IMR-90 (cell line): ENCODE results near the gene PRSS3. TPM values are rescaled to one million over a fixed set of nuclear protein-coding genes. Genes with fewer than 3 reads are reported as not detected.
"Not testable (repeated sequence)": the region's sequence is repeated elsewhere in the genome, so short reads cannot be mapped to it uniquely, and the experiment has no call there.

ENCODE experiments used
- ATAC-seq: fragments of 200-7000 bp; cut with Tn5 transposase; 2 replicates; pipeline ENCODE4 v1.9.1; 2020; ENCODE audit warnings: low read depth, mild to moderate bottlenecking, moderate library complexity
- BruUV-seq: library from RNA; stranded (reverse); fragments of 400-500 nt; replicated peaks from 2 replicates; lab custom pipeline; 2021; lab: Mats Ljungman, UMichigan
- CTCF ChIA-PET: fragments of 300-600 bp; formaldehyde crosslinking; extraction: SDS; loops from one replicate; lab custom pipeline; 2021; ENCODE audit warnings: antibody characterized with exemption; lab: Yijun Ruan, JAX
- POLR2A ChIA-PET: fragments of 300-600 bp; sonication (Branson Sonifier 250); formaldehyde crosslinking; loops from one replicate; lab custom pipeline; 2022; ENCODE audit warnings: antibody characterized with exemption; ENCODE audit not compliant: unreplicated experiment; lab: Charles Lee
- DNase-seq: peaks from one replicate; pipeline ENCODE4 v3.0.0; 2013
- H2AFZ ChIP-seq: replicated peaks from 2 replicates; pipeline ENCODE3; 2013; ENCODE audit warnings: low read length, mild to moderate bottlenecking; ENCODE audit not compliant: poor library complexity
- H2AK5ac ChIP-seq: 2 replicates; pipeline ENCODE4 v1.6.1; 2013; ENCODE audit warnings: low read depth, low read length, inconsistent platforms
- H2AK9ac ChIP-seq: replicated peaks from 2 replicates; pipeline ENCODE3; 2013; ENCODE audit warnings: mild to moderate bottlenecking, low read depth, low read length, moderate library complexity; ENCODE audit not compliant: poor library complexity
- H2BK120ac ChIP-seq: 2 replicates; pipeline ENCODE4 v1.6.1; 2013; ENCODE audit warnings: low read depth, low read length, inconsistent platforms
- H2BK15ac ChIP-seq: 3 replicates; pipeline ENCODE4 v1.6.1; 2013; ENCODE audit warnings: low read depth, low read length, inconsistent platforms
- H2BK20ac ChIP-seq: 2 replicates; pipeline ENCODE4 v1.6.1; 2013; ENCODE audit warnings: low read depth, mild to moderate bottlenecking, inconsistent platforms, low read length, moderate library complexity
- H2BK5ac ChIP-seq: 2 replicates; pipeline ENCODE4 v1.6.1; 2013; ENCODE audit warnings: mild to moderate bottlenecking, low read depth, low read length, inconsistent platforms; ENCODE audit not compliant: poor library complexity, severe bottlenecking
- H3K14ac ChIP-seq: replicated peaks from 2 replicates; pipeline ENCODE4 v1.6.1; 2013; ENCODE audit warnings: low read depth, low read length, inconsistent platforms
- H3K18ac ChIP-seq: 2 replicates; pipeline ENCODE4 v1.6.1; 2013; ENCODE audit warnings: low read depth, low read length, control low read depth
- H3K23ac ChIP-seq: 2 replicates; pipeline ENCODE4 v1.6.1; 2013; ENCODE audit warnings: low read depth, low read length, inconsistent platforms
- H3K27ac ChIP-seq: 2 replicates; pipeline ENCODE4 v1.5.1; 2013; ENCODE audit warnings: mild to moderate bottlenecking, control low read depth, low read length; ENCODE audit not compliant: insufficient read depth
- H3K27me3 ChIP-seq: 2 replicates; pipeline ENCODE4 v1.6.1; 2013; ENCODE audit warnings: low read length; ENCODE audit not compliant: control insufficient read depth, insufficient read depth
- H3K36me3 ChIP-seq: 2 replicates; pipeline ENCODE4 v1.6.1; 2013; ENCODE audit warnings: low read length, mixed read lengths; ENCODE audit not compliant: control insufficient read depth, insufficient read depth
- H3K4ac ChIP-seq: 2 replicates; pipeline ENCODE4 v1.6.1; 2013; ENCODE audit warnings: low read depth, low read length, inconsistent platforms
- H3K4me1 ChIP-seq: 2 replicates; pipeline ENCODE4 v1.6.1; 2013; ENCODE audit warnings: low read length, mixed read lengths; ENCODE audit not compliant: control insufficient read depth, insufficient read depth
- H3K4me2 ChIP-seq: 2 replicates; pipeline ENCODE4 v1.6.1; 2013; ENCODE audit warnings: low read depth, mild to moderate bottlenecking, control low read depth, low read length, moderate library complexity
- H3K4me3 ChIP-seq: 2 replicates; pipeline ENCODE4 v1.5.1; 2013; ENCODE audit warnings: low read depth, mild to moderate bottlenecking, control low read depth, low read length, moderate library complexity; ENCODE audit not compliant: insufficient read depth
- H3K56ac ChIP-seq: 2 replicates; pipeline ENCODE4 v1.6.1; 2013; ENCODE audit warnings: low read length, inconsistent platforms; ENCODE audit not compliant: insufficient read depth; ENCODE audit errors: extremely low read depth
- H3K79me1 ChIP-seq, 2 experiments: 2 replicates each; pipeline ENCODE4 v1.6.1; 2013; ENCODE audit warnings: low read length in 2 of 2, inconsistent platforms in 1 of 2, low read depth in 1 of 2
- H3K9ac ChIP-seq: 2 replicates; pipeline ENCODE4 v1.6.1; 2013; ENCODE audit warnings: low read depth, low read length, control low read depth
- H3K9me1 ChIP-seq: 2 replicates; pipeline ENCODE4 v1.6.1; 2013; ENCODE audit warnings: low read length, inconsistent platforms; ENCODE audit not compliant: insufficient read depth
- H3K9me3 ChIP-seq: 2 replicates; pipeline ENCODE4 v1.6.1; 2013; ENCODE audit warnings: low read length; ENCODE audit not compliant: control insufficient read depth, insufficient read depth
- H4K20me1 ChIP-seq: 2 replicates; pipeline ENCODE4 v1.6.1; 2013; ENCODE audit warnings: low read length, inconsistent platforms; ENCODE audit not compliant: insufficient read depth
- H4K5ac ChIP-seq: 2 replicates; pipeline ENCODE4 v1.6.1; 2013; ENCODE audit warnings: mild to moderate bottlenecking, low read depth, low read length, control low read depth
- H4K8ac ChIP-seq, 2 experiments: 2 replicates each; pipeline ENCODE4 v1.6.1; 2013; ENCODE audit warnings: low read depth in 2 of 2, low read length in 2 of 2, control low read depth in 1 of 2, inconsistent platforms in 1 of 2
- H4K91ac ChIP-seq: 2 replicates; pipeline ENCODE4 v1.6.1; 2013; ENCODE audit warnings: low read depth, low read length, inconsistent platforms; ENCODE audit not compliant: insufficient read depth
- MAFK ChIP-seq: IDR thresholded peaks from 2 replicates; pipeline ENCODE4 v1.6.1; 2012; ENCODE audit warnings: low read depth, low read length, improper control_type of control experiment
- WGBS, 2 experiments: methylation state at CpG; one replicate each; pipeline versions ENCODE4 v1.1.5 to v1.1.7; 2013; ENCODE audit warnings: missing lambda C conversion rate in 2 of 2; ENCODE audit not compliant: insufficient read length in 1 of 2; ENCODE audit errors: extremely low coverage in 2 of 2; 5-methylcytosine and 5-hydroxymethylcytosine counted together
- dilution Hi-C: fragments of 300-500 bp; cut with HindIII; formaldehyde crosslinking; loops from one replicate; pipeline ENCODE4 v1.14.3; 2018; ENCODE audit warnings: low sequenced_read_pairs; ENCODE audit not compliant: unreplicated experiment
- in situ Hi-C: fragments of 300-500 bp; cut with MboI; formaldehyde crosslinking; loops from 3 replicates; pipeline ENCODE4 v1.14.3; 2019; ENCODE audit warnings: low sequenced_read_pairs, inconsistent platforms, mixed read lengths
- intact Hi-C: fragments of 100-400 bp; cut with micrococcal nuclease; formaldehyde crosslinking; loops from 2 replicates; pipeline ENCODE4 v1.10.0; 2022
- polyA plus RNA-seq, 3 experiments: library from polyadenylated mRNA; depleted of rRNA; stranded (reverse); fragments of >200 nt; gene quantifications; 2 replicates each; pipeline ENCODE4 v1.2.3, GENCODE V29; 2012; ENCODE audit warnings: low replicate concordance in 1 of 3
- total RNA-seq: library from RNA; depleted of rRNA; stranded (reverse); fragments of >200 nt; gene quantifications from 2 replicates; pipeline ENCODE4 v1.2.3, GENCODE V29; 2012
- TF ChIP-seq, protein P1 (sequence below): fragments of 150-350 bp; IDR thresholded peaks from 2 replicates; pipeline ENCODE4 v1.6.1; 2016; ENCODE audit warnings: low read depth, mild to moderate bottlenecking, low read length, moderate library complexity, borderline replicate concordance

PRSS3 gene
- total and polyA plus RNA-seq, 2 of the 4 experiments (the other 2 are of a cell fraction) = 7.0 to 26.9 TPM

DNA sequence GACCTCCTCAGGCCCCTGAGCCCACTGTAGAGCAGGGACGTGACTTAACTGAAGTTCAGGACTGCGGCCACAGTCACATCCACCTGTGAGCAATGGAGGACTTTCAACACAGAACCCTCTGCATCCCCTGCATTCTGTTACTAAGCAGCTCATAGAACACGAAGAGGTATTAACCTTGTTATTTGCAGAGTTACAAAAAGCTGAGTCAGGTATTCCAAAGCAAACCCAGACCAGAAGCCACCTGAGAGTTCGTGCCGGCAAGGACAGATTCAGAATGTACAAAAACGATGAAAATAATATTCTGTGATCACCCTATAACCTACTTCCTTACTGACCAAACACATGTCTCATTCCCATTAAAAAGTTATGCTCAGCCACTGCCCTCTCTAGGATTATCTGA lies 33.0 kb upstream of the PRSS3 start:
- no CpG with 5 or more reads among the region's 6 CpGs for WGBS, 2 experiments
- CTCF ChIA-PET = interaction anchor here (0.9 kb wide), 1 partner anchor 25 kb away, joined by 3 read pairs; no protein-coding TSS in a partner anchor
- TF ChIP-seq MAFK = peak; percentile 84
- TF ChIP-seq, protein P1, sequence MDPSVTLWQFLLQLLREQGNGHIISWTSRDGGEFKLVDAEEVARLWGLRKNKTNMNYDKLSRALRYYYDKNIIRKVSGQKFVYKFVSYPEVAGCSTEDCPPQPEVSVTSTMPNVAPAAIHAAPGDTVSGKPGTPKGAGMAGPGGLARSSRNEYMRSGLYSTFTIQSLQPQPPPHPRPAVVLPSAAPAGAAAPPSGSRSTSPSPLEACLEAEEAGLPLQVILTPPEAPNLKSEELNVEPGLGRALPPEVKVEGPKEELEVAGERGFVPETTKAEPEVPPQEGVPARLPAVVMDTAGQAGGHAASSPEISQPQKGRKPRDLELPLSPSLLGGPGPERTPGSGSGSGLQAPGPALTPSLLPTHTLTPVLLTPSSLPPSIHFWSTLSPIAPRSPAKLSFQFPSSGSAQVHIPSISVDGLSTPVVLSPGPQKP = no peak
- Histone ChIP-seq H3K4me1 (no peaks in the 10 kb centered on the region), H3K9ac (no peak overlapping the region), H3K9me3 (no peaks in the 10 kb centered on the region), H3K23ac (no peak overlapping the region), H3K18ac (no peak overlapping the region), H3K36me3 (no peaks in the 10 kb centered on the region), H3K27ac (no peak overlapping the region), H2AFZ (no peak overlapping the region), H2AK9ac (no peak overlapping the region), H3K27me3 (no peaks in the 10 kb centered on the region), H4K20me1 (no peaks in the 10 kb centered on the region), H3K56ac (no peak overlapping the region), H2BK20ac (no peak overlapping the region), H3K9me1 (no peaks in the 10 kb centered on the region), H3K14ac (no peak overlapping the region), H2BK5ac (no peak overlapping the region), H3K4me2 (no peak overlapping the region), H3K4ac (no peak overlapping the region), H3K79me1 (no peaks in the 10 kb centered on the region), H4K8ac (no peak overlapping the region), H3K4me3 (no peak overlapping the region), H2AK5ac (no peak overlapping the region), H2BK120ac (no peak overlapping the region), H4K91ac (no peak overlapping the region), H4K5ac (no peak overlapping the region), H2BK15ac (no peak overlapping the region)
- in situ Hi-C loops = no loop called here
- no TSS peak for BruUV-seq
- ATAC-seq (no peak), DNase-seq (no peak)
- intact Hi-C loops = no loop called here
- dilution Hi-C loops = no loop called here
- POLR2A ChIA-PET = no interaction called here

DNA sequence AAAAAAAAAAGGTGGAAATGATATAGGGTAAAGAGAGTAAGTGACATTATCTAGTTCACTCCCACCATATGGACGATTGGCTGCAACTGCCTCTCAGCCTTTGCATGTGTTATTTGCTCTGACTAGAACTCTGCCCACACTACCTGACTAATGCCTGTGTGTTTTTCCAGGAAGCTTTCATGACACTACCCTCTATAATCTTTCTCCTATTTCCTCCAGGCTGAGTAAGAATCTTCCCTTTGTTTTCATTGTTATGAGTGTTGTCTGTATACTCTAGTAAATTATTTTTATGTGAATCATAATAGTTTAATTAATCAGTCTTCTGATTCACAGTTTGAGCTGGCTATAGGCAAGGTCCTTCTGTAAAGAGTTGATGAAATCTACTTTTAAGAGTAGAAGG lies 31.7 kb upstream of the PRSS3 start:
- H3K9me1 ChIP-seq, H2BK5ac ChIP-seq, POLR2A ChIA-PET, H3K4me3 ChIP-seq, H4K91ac ChIP-seq, H4K20me1 ChIP-seq, H3K79me1 ChIP-seq, in situ Hi-C loops, H3K4me1 ChIP-seq, H3K9ac ChIP-seq, H3K56ac ChIP-seq, H4K5ac ChIP-seq, H2BK15ac ChIP-seq, H3K18ac ChIP-seq, H4K8ac ChIP-seq, H3K4me2 ChIP-seq, dilution Hi-C loops, H3K4ac ChIP-seq, H3K14ac ChIP-seq, H2AFZ ChIP-seq, H2AK5ac ChIP-seq, H2BK120ac ChIP-seq, H2BK20ac ChIP-seq, H3K9me3 ChIP-seq, H3K23ac ChIP-seq, H3K27ac ChIP-seq, H3K36me3 ChIP-seq, BruUV-seq, H2AK9ac ChIP-seq, intact Hi-C loops, H3K27me3 ChIP-seq: not testable (repeated sequence)
- WGBS, 2 experiments = no CpG with 5 or more reads among the region's 1 CpG
- CTCF ChIA-PET = interaction anchor here (1.1 kb wide), 1 partner anchor 26 kb away, joined by 3 read pairs; no protein-coding TSS in a partner anchor
- ATAC-seq (peak; percentile 72), DNase-seq (peak; percentile 67)
